K562 (cell line): ENCODE results near the gene PKD1L1. TPM values are rescaled to one million over a fixed set of nuclear protein-coding genes. Genes with fewer than 3 reads are reported as not detected.

Experiments used
- C11orf30 ChIP-seq: fragments of 450-650 bp; IDR thresholded peaks from 2 replicates; pipeline ENCODE4 v1.6.1; 2016; ENCODE audit warnings: low read depth, mild to moderate bottlenecking
- CLOCK ChIP-seq: fragments of 250-450 bp; sonication (Bioruptor Pico); IDR thresholded peaks from 2 replicates; pipeline ENCODE4 v1.4.0; 2020; ENCODE audit warnings: mild to moderate bottlenecking, moderate library complexity, borderline replicate concordance
- HDAC1 ChIP-seq, 2 experiments: fragments of 450-650 bp; IDR thresholded peaks; 2 replicates each; pipeline ENCODE4 v1.6.1; 2016 to 2017; ENCODE audit warnings: inconsistent platforms in 1 of 2, mild to moderate bottlenecking in 1 of 2, moderate library complexity in 1 of 2
- HDAC3 ChIP-seq: fragments of 450-650 bp; IDR thresholded peaks from 2 replicates; pipeline ENCODE4 v1.6.1; 2018; ENCODE audit warnings: borderline replicate concordance, mild to moderate bottlenecking, moderate library complexity; ENCODE audit not compliant: partially characterized antibody
- IRF2 ChIP-seq: sonication (generic); formaldehyde crosslinking; IDR thresholded peaks from 2 replicates; pipeline ENCODE4 v1.8.1; 2022; ENCODE audit warnings: mild to moderate bottlenecking, missing genetic modification reagents
- LCOR ChIP-seq: sonication (generic); formaldehyde crosslinking; IDR thresholded peaks from 2 replicates; pipeline ENCODE4 v1.8.0; 2022; ENCODE audit warnings: mild to moderate bottlenecking, missing genetic modification reagents
- MAFG ChIP-seq: fragments of 450-650 bp; conservative IDR thresholded peaks from 2 replicates; pipeline ENCODE4 v1.6.1; 2016; ENCODE audit warnings: missing genetic modification characterization, missing compliant biosample characterization
- MBD2 ChIP-seq: sonication (generic); IDR thresholded peaks from 2 replicates; pipeline ENCODE4 v1.6.1; 2016; ENCODE audit warnings: low read depth, borderline replicate concordance
- RBM15 ChIP-seq: fragments of 200-400 bp; formaldehyde crosslinking; IDR thresholded peaks from 2 replicates; pipeline ENCODE4 v1.6.1; 2018; ENCODE audit warnings: mild to moderate bottlenecking, low read length, moderate library complexity; ENCODE audit not compliant: insufficient read depth
- RNF219 ChIP-seq: fragments of 250-450 bp; sonication (Bioruptor Pico); IDR thresholded peaks from 2 replicates; pipeline ENCODE4 v1.5.0; 2022; ENCODE audit warnings: mild to moderate bottlenecking
- SPI1 ChIP-seq: IDR thresholded peaks from 2 replicates; pipeline ENCODE4 v1.6.1; 2011; ENCODE audit warnings: low read depth, low read length, control low read depth, borderline replicate concordance
- TCF7 ChIP-seq: sonication (generic); IDR thresholded peaks from 2 replicates; pipeline ENCODE4 v1.6.1; 2016; ENCODE audit warnings: antibody characterized with exemption, borderline replicate concordance
- TRIM28 ChIP-seq: fragments of 450-650 bp; IDR thresholded peaks from 2 replicates; pipeline ENCODE4 v1.6.1; 2017
- ZNF444 ChIP-seq: fragments of 250-450 bp; sonication (Bioruptor Pico); IDR thresholded peaks from 2 replicates; pipeline ENCODE4 v1.4.0; 2020; ENCODE audit warnings: mild to moderate bottlenecking, moderate library complexity
- ZNF592 ChIP-seq: fragments of 450-650 bp; IDR thresholded peaks from 2 replicates; pipeline ENCODE4 v1.6.1; 2017; ENCODE audit warnings: antibody characterized with exemption, mild to moderate bottlenecking
- polyA plus RNA-seq, 8 experiments: library from polyadenylated mRNA; depleted of rRNA in 4 of 8; stranded (reverse) in 5 of 8; unstranded in 3 of 8; fragments of >200 nt; fragmentation: Nextera tagmentation in 2 of 8; fragmentation: Illumina TruSeq in 1 of 8; extraction: Ambion mirVana in 2 of 8; extraction: Trizol in 1 of 8; gene quantifications; 2 replicates each; pipeline versions ENCODE4 v1.2.1 to v1.2.3, GENCODE V29; 2011 to 2014; ENCODE audit warnings: inconsistent platforms in 1 of 8, missing spikeins in 1 of 8
- total RNA-seq, 7 experiments: library from RNA; depleted of rRNA in 6 of 7; stranded (reverse); fragments of >200 nt in 6 of 7; fragmentation: Illumina TruSeq in 2 of 7; extraction: Trizol in 2 of 7; gene quantifications; 2 replicates each; pipeline versions ENCODE4 v1.2.1 to v1.2.3, GENCODE V29; 2011 to 2021; ENCODE audit warnings: low replicate concordance in 1 of 7

PKD1L1 gene
- total and polyA plus RNA-seq, 9 of the 15 experiments (the other 6 are each of a cell fraction or from before 2014, with no cell fraction given), result 0.01 to 0.02 TPM; not detected in 7

- TF ChIP-seq ZNF592 (no peak), CLOCK (CRISPR knock-in tag) (no peak), TRIM28 (peak; percentile 67; the same call in 1 of the 2 replicates), SPI1 (no peak), MAFG (tag) (no peak), HDAC3 (no peak), RBM15 (no peak), MBD2 (peak; percentile 67; the same call in 1 of the 2 replicates), LCOR (CRISPR knock-in tag) (peak; percentile 84; the same call in 1 of the 2 replicates), HDAC1 (IDR thresholded peaks at IDR 0.05) (peak in 1 of 2 experiments; percentile 83; a peak in 2 of 4 replicates), IRF2 (CRISPR knock-in tag) (no peak), RNF219 (CRISPR knock-in tag) (no peak), TCF7 (peak; percentile 88), ZNF444 (no peak), C11orf30 (peak; percentile 93)
These were observed 31.0 kb upstream of the PKD1L1 start, which contains the start of gene HUS1 (continued) for GRCh38 chr7:47979145-47979831.
